WTC11 (cell line): ENCODE results near the gene FERMT3. TPM values are rescaled to one million over a fixed set of nuclear protein-coding genes. Genes with fewer than 3 reads are reported as not detected.

Source experiments
- ATAC-seq: fragments of 200-7000 bp; cut with Tn5 transposase; 2 replicates; pipeline ENCODE4 v1.10.0; 2021; ENCODE audit warnings: mild to moderate bottlenecking, moderate library complexity
- CTCF ChIA-PET: fragments of 300-600 bp; sonication (Branson Sonifier 250); formaldehyde crosslinking; loops from one replicate; lab custom pipeline; 2021; ENCODE audit warnings: antibody characterized with exemption; lab: Charles Lee
- POLR2A ChIA-PET: fragments of 350-600 bp; sonication (Branson Sonifier 250); formaldehyde crosslinking; loops from one replicate; lab custom pipeline; 2021; ENCODE audit warnings: antibody characterized with exemption; lab: Charles Lee
- DNase-seq: peaks from one replicate; pipeline ENCODE4 v3.0.0; 2021; ENCODE audit warnings: low spot score
- H3K27ac Mint-ChIP-seq: 2 replicates; pipeline ENCODE4 v1.8.0; 2021; ENCODE audit warnings: mixed read lengths
- H3K27me3 Mint-ChIP-seq: 2 replicates; pipeline ENCODE4 v1.8.0; 2021; ENCODE audit warnings: low read depth, mild to moderate bottlenecking, moderate library complexity, mixed read lengths
- H3K36me3 Mint-ChIP-seq: 2 replicates; pipeline ENCODE4 v1.8.0; 2021; ENCODE audit warnings: mixed read lengths
- H3K4me1 Mint-ChIP-seq: 2 replicates; pipeline ENCODE4 v1.8.0; 2022; ENCODE audit warnings: mixed read lengths
- H3K4me3 Mint-ChIP-seq: 2 replicates; pipeline ENCODE4 v1.8.0; 2021; ENCODE audit warnings: mild to moderate bottlenecking, moderate library complexity, mixed read lengths
- H3K9me3 Mint-ChIP-seq: 2 replicates; pipeline ENCODE4 v1.8.0; 2021; ENCODE audit warnings: mixed read lengths
- CDX4 ChIP-seq: fragments of 250-450 bp; sonication (Bioruptor Pico); IDR thresholded peaks from 2 replicates; pipeline ENCODE4 v1.9.0; 2021; ENCODE audit warnings: moderate library complexity, mild to moderate bottlenecking, inconsistent platforms, borderline replicate concordance
- EMX1 ChIP-seq: fragments of 250-450 bp; sonication (Bioruptor Pico); IDR thresholded peaks from 2 replicates; pipeline ENCODE4 v1.8.0; 2021; ENCODE audit warnings: mild to moderate bottlenecking
- FOXK1 ChIP-seq: sonication (generic); formaldehyde crosslinking; IDR thresholded peaks from 2 replicates; pipeline ENCODE4 v1.8.0; 2022; ENCODE audit warnings: mild to moderate bottlenecking, moderate library complexity, missing genetic modification reagents
- FOXP4 ChIP-seq: sonication (generic); formaldehyde crosslinking; IDR thresholded peaks from 2 replicates; pipeline ENCODE4 v1.8.0; 2022; ENCODE audit warnings: mild to moderate bottlenecking, missing genetic modification reagents
- GTF2I ChIP-seq: fragments of 250-450 bp; sonication (Bioruptor Pico); conservative IDR thresholded peaks from 2 replicates; pipeline ENCODE4 v1.4.0; 2021; ENCODE audit warnings: mild to moderate bottlenecking
- HMGA2 ChIP-seq: fragments of 250-450 bp; sonication (Bioruptor Pico); IDR thresholded peaks from 2 replicates; pipeline ENCODE4 v1.4.0; 2021; ENCODE audit warnings: mild to moderate bottlenecking, moderate library complexity
- MXD4 ChIP-seq: fragments of 250-450 bp; sonication (Bioruptor Pico); IDR thresholded peaks from 2 replicates; pipeline ENCODE4 v1.8.0; 2021; ENCODE audit warnings: mild to moderate bottlenecking, moderate library complexity, borderline replicate concordance
- MYBL2 ChIP-seq: sonication (generic); formaldehyde crosslinking; IDR thresholded peaks from 2 replicates; pipeline ENCODE4 v1.8.1; 2023; ENCODE audit warnings: mild to moderate bottlenecking, moderate library complexity, missing genetic modification reagents
- NR3C1 ChIP-seq: sonication (generic); formaldehyde crosslinking; conservative IDR thresholded peaks from 2 replicates; pipeline ENCODE4 v1.8.1; 2023; ENCODE audit warnings: low read depth, mild to moderate bottlenecking, missing genetic modification reagents
- SP1 ChIP-seq: sonication (generic); formaldehyde crosslinking; conservative IDR thresholded peaks from 2 replicates; pipeline ENCODE4 v1.8.1; 2022; ENCODE audit warnings: missing genetic modification reagents
- ZNF232 ChIP-seq: sonication (generic); formaldehyde crosslinking; IDR thresholded peaks from 2 replicates; pipeline ENCODE4 v1.8.0; 2022; ENCODE audit warnings: mild to moderate bottlenecking, missing genetic modification reagents
- ZNF416 ChIP-seq: fragments of 250-450 bp; sonication (Bioruptor Pico); IDR thresholded peaks from 2 replicates; pipeline ENCODE4 v1.9.0; 2021; ENCODE audit warnings: mild to moderate bottlenecking, inconsistent platforms
- ZNF671 ChIP-seq: fragments of 250-450 bp; sonication (Bioruptor Pico); IDR thresholded peaks from 2 replicates; pipeline ENCODE4 v1.8.0; 2021; ENCODE audit warnings: mild to moderate bottlenecking
- ZSCAN18 ChIP-seq: fragments of 250-450 bp; sonication (Bioruptor Pico); IDR thresholded peaks from 2 replicates; pipeline ENCODE4 v2.1.2; 2022; ENCODE audit warnings: mild to moderate bottlenecking, moderate library complexity
- total RNA-seq: library from RNA; stranded (reverse); gene quantifications from 3 replicates; pipeline ENCODE4 v1.2.3, GENCODE V29; 2021
- TF ChIP-seq, protein P1 (sequence below): sonication (generic); formaldehyde crosslinking; IDR thresholded peaks from 2 replicates; pipeline ENCODE4 v1.8.1; 2023; ENCODE audit warnings: mild to moderate bottlenecking, moderate library complexity, missing genetic modification reagents
- TF ChIP-seq, protein P2 (sequence below): sonication (generic); formaldehyde crosslinking; conservative IDR thresholded peaks from 2 replicates; pipeline ENCODE4 v1.8.1; 2023; ENCODE audit warnings: mild to moderate bottlenecking, low read depth, missing genetic modification reagents, moderate library complexity
- TF ChIP-seq, protein P3 (sequence below): sonication (generic); formaldehyde crosslinking; IDR thresholded peaks from 2 replicates; pipeline ENCODE4 v1.8.0; 2022; ENCODE audit warnings: mild to moderate bottlenecking, missing genetic modification reagents

Gene FERMT3
- total RNA-seq, 1 experiment from 2014 or later = 3.8 TPM

DNA sequence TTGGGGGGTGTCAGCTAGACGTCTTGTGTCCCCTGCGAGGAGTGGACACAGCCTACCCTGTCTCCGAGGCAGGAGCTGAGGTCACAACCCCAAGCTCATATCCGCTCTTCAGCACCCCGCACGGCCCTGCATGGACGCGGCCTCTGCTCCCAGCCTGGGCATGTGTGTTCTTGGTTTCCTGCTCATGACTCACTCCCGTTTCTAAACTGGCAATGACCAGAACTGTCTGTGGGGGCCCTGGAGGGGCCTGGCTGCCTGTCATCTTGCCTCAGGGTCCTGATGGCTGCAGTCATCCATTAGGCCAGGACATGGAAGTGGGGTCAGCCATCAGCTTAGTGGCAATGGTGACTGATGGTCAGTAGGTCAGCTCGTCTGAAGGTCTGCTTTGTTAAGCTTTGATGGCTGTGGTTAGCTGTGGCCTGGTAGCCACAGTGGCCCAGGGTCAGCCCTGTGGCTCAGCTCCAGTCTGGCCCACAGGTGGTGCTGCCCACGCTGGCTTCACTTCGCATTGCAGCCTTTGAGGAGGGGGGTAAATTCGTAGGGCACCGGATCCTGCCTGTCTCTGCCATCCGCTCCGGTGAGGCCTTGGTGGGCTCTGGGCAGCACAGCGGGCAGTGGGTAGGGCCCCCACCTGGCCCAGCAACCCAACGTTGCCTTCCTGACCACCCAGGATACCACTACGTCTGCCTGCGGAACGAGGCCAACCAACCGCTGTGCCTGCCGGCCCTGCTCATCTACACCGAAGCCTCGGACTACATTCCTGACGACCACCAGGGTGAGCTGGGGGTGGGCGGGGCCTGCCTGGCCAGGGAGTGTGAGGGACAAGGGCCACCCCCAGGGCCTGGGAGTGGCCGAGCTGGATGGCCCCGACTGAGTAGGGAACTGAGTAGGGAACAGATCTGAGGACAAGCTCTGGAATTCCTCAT lies 56.8 kb downstream of the FERMT3 start:
- DNase-seq (no peak), ATAC-seq (peak; percentile 53)
- Mint-ChIP-seq H3K36me3 (peaks cover 42% of the 10 kb centered on the region), H3K4me3 (no peak overlapping the region), H3K27ac (peak overlapping the region; percentile 97), H3K27me3 (no peaks in the 10 kb centered on the region), H3K4me1 (peaks cover 3% of the 10 kb centered on the region; the same call in 1 of the 2 replicates), H3K9me3 (no peaks in the 10 kb centered on the region)
- CTCF ChIA-PET = interaction anchor here (0.5 to 4.5 kb wide), 8 partner anchors 13 to 263 kb away, joined by 3 to 65 read pairs (median 6); partner anchors contain the start of gene PLCB3
- no peak for TF ChIP-seq SP1
- no peak for TF ChIP-seq EMX1
- no peak for TF ChIP-seq MYBL2
- no peak for TF ChIP-seq ZNF416
- TF ChIP-seq ZSCAN18 (CRISPR knock-in tag) = no peak
- TF ChIP-seq HMGA2 (CRISPR knock-in tag) = no peak
- no peak for TF ChIP-seq ZNF232 (CRISPR knock-in tag)
- TF ChIP-seq CDX4 = no peak
- TF ChIP-seq GTF2I (CRISPR knock-in tag) = no peak
- no peak for TF ChIP-seq FOXP4 (CRISPR knock-in tag)
- TF ChIP-seq ZNF671 (CRISPR knock-in tag) = no peak
- no peak for TF ChIP-seq FOXK1 (CRISPR knock-in tag)
- TF ChIP-seq, protein P1, sequence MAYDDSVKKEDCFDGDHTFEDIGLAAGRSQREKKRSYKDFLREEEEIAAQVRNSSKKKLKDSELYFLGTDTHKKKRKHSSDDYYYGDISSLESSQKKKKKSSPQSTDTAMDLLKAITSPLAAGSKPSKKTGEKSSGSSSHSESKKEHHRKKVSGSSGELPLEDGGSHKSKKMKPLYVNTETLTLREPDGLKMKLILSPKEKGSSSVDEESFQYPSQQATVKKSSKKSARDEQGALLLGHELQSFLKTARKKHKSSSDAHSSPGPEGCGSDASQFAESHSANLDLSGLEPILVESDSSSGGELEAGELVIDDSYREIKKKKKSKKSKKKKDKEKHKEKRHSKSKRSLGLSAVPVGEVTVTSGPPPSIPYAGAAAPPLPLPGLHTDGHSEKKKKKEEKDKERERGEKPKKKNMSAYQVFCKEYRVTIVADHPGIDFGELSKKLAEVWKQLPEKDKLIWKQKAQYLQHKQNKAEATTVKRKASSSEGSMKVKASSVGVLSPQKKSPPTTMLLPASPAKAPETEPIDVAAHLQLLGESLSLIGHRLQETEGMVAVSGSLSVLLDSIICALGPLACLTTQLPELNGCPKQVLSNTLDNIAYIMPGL = no peak
- TF ChIP-seq NR3C1 = no peak
- no peak for TF ChIP-seq MXD4 (CRISPR knock-in tag)
- TF ChIP-seq, protein P2, sequence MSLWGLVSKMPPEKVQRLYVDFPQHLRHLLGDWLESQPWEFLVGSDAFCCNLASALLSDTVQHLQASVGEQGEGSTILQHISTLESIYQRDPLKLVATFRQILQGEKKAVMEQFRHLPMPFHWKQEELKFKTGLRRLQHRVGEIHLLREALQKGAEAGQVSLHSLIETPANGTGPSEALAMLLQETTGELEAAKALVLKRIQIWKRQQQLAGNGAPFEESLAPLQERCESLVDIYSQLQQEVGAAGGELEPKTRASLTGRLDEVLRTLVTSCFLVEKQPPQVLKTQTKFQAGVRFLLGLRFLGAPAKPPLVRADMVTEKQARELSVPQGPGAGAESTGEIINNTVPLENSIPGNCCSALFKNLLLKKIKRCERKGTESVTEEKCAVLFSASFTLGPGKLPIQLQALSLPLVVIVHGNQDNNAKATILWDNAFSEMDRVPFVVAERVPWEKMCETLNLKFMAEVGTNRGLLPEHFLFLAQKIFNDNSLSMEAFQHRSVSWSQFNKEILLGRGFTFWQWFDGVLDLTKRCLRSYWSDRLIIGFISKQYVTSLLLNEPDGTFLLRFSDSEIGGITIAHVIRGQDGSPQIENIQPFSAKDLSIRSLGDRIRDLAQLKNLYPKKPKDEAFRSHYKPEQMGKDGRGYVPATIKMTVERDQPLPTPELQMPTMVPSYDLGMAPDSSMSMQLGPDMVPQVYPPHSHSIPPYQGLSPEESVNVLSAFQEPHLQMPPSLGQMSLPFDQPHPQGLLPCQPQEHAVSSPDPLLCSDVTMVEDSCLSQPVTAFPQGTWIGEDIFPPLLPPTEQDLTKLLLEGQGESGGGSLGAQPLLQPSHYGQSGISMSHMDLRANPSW (CRISPR knock-in tag) = no peak
- TF ChIP-seq, protein P3, sequence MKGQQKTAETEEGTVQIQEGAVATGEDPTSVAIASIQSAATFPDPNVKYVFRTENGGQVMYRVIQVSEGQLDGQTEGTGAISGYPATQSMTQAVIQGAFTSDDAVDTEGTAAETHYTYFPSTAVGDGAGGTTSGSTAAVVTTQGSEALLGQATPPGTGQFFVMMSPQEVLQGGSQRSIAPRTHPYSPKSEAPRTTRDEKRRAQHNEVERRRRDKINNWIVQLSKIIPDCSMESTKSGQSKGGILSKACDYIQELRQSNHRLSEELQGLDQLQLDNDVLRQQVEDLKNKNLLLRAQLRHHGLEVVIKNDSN (CRISPR knock-in tag) = no peak
- POLR2A ChIA-PET = interaction anchor here (1.0 to 1.4 kb wide), 2 partner anchors 17 to 22 kb away, joined by 3 to 4 read pairs; no protein-coding TSS in a partner anchor
